Fibroblast of skin of right quadriceps (primary cell): ENCODE results near the gene ARL6IP6.
"Not testable (repeated sequence)": the region's sequence is repeated elsewhere in the genome, so short reads cannot be mapped to it uniquely, and the experiment has no call there.

Experiments used
- DNase-seq: peaks from one replicate; pipeline ENCODE4 v3.0.0-alpha.2; 2013

ARL6IP6 gene

DNA sequence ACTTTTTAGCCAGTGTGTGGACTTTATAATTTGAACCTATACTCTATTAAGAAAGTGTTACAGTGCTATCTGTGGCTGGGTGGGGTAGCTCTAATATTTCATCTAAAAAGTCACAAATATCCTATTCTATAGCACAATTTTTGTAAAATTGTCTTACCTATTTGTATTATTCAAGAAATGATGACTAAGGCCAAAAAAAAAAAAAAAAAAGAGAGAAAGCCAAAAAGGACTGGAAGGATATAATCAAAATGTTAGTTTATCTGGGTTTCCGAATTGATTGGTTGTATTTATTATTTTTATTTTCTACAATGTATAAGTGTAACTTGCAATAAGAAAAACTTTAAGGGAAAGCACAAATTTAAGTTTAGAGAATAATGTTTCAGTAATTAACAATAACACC lies 5.5 kb downstream of the ARL6IP6 start:
- DNase-seq = no peak

DNA sequence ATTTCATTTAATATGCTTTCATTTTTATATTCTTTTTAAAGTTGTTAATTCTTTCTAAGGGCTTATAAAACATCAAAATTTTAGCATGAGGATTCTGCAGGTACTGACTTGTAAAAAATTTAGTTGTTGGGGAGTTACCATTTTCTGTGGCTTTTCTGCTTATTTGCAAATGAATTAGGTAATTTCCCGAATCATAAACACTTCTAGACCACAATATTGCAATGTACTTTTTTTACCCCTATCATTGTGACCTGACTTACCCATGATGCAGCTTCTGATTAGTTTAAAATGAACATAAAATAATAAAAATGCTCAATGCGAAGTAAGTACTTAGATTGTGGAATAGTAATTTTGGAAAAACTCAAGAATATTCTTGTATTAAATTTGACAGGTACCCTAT lies 11.4 kb downstream of the ARL6IP6 start:
- DNase-seq = no peak

DNA sequence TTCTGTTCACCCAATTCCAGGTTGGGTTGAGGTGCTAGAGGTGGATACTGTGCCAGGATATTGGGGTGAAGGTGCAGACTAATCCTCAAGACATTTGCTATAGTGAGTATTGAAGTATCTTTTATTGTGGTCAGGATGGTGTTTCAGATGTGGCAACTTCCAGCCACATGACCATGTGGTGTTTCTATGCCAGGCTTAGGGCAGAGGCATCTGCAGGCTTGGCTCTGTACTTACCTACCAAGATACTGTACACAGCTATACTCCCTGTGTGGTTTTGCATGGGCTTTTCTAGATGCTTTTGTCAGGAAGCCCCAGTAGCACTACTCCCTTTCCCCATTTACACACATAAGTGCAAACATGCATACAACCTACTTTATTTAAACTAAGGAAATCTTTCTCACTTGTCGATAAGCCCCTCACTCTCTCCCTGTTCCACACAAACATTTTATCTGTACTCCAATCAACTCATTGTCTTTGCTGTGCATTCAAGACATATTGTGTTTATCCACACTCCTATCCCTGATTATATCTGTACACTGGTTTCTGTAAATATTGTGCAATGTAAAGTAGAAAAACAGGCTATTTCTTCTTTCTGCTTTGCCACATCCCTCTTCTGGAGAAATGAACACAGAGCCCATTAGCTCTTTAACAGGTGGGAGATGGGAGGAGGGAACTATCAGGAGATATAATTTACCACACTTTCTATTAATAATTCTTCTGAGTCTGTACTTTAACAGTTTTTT lies 12.3 kb downstream of the ARL6IP6 start:
- no peak for DNase-seq

DNA sequence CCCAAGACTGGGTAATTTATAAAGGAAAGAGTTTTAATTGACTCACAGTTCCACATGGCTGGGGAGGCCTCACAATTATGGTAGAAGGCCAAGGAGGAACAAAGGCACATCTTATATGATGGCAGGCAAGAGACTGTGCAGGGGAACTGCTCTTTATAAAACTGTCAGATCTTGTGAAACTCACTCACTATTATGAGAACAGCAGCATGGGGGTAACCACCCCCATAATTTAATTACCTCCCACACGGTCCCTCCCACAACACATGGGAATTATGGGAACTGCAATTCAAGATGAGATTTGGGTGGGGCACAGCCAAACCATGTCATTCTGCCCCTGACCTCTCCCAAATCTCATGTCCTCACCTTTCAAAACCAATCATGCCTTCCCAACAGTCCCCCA lies 19.1 kb downstream of the ARL6IP6 start:
- not testable (repeated sequence) for DNase-seq

DNA sequence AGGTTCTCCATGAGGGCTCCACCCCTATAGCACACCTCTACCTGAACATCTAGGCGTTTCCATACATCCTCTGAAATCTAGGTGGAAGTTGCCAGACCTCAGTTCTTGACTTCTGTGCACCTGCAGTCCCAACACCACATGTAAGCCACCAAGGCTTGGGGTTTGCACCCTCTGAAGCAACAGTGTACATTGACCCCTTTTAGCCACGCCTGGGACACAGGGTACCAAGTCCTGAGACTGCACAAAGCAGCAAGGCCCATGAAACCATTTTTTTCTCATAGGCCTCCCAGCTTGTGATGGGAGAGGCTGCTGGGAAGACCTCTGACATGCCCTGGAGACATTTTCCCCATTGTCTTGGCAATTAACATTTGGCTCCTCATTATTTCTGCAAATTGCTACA lies 20.0 kb downstream of the ARL6IP6 start:
- DNase-seq = no peak

DNA sequence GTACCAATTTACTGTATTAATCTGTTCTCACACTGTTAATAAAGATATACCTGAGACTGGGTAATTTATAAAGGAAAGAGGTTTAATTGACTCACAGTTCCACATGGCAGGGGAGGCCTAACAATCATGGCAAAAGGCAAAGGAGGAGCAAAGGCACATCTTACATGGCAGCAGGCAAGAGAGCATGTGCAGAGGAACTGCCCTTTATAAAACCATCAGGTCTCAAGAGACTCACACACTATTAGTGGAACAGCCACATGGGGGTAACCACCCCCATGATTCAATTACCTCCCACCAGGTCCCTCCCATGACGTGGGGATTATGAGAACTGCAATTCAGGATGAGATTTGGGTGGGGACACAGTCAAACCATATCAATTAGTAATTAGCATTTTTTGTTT lies 21.3 kb downstream of the ARL6IP6 start:
- DNase-seq = not testable (repeated sequence)

DNA sequence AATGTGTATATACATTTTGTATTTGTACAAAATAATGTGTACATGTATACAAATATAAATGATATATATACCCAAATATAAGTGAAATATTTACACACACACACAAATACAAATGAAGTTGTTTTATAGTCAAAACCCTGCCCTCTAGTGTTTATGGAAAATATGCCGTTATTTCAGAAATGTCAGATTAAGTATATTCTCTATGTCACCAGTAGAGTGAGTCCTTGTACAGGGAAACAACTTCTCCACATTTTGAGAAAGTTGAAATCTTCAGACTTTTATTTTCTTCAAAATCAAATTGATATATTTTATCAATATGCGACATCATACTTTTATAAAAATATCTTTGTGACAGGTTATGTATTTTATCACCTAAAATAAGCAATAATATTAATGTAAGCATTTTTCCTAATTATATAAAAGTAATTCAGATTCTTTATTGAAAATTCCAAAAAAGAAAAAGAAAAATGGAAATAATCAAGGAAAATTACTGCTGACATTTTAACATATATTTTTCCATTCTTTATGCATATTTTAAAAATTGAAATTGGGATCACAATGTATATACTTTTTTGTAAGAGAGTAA lies 22.4 kb downstream of the ARL6IP6 start:
- peak; percentile 57 for DNase-seq

DNA sequence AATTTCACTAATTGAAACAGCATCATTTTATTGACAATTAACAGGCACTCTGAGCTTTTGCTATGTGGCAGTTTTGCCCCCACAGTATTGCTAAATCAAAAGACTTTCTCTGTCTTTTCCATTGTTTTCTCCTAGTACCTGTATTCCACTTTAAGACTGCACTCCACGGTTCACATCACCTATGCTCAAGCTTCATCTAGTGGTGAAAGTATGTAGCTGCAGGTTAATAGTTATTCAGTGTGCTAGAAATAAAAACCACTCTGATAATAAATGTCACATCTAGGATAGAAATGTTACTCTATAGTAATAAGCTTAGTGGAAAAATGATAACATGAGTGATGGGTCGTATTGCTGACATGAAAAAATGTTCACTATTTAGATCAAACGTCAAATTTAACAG lies 24.6 kb downstream of the ARL6IP6 start:
- no peak for DNase-seq

DNA sequence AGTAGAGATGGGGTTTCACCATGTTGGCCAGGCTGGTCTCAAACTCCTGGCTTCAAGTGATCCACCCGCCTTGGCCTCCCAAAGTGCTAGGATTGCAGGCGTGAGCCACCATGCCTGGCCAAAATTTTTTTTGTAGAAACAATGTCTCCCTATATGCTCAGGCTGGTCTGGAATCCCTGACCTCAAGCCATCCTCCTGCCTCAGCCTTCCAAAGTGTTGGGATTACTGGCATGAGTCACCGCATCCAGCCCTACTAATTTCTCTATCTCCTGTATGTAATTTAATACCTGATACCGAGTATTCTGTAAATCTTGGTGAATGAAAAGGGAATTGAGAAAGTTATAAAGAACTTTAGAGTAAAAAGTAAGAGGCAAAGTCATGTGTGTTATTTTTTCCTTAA lies 29.3 kb downstream of the ARL6IP6 start:
- peak; percentile 42 for DNase-seq

DNA sequence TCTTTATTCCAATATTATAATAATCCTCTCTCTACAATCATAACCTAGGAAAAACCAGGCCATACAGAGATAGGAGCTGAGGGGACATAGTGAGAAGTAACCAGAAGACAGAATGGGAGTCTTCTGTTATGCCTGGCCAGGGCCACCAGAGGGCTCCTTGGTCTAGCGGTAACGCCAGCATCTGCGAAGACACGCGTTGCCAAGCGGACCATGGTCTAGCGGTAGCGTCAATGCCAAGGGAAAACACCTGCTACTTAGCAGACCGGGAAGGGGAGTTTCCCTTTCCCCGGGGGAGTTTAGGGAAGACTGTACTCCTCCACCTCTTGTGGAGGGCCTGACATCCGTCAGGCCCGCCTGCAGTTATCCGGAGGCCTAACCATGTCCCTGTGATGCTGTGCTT lies 36.6 kb downstream of the ARL6IP6 start:
- DNase-seq = peak; percentile 5

DNA sequence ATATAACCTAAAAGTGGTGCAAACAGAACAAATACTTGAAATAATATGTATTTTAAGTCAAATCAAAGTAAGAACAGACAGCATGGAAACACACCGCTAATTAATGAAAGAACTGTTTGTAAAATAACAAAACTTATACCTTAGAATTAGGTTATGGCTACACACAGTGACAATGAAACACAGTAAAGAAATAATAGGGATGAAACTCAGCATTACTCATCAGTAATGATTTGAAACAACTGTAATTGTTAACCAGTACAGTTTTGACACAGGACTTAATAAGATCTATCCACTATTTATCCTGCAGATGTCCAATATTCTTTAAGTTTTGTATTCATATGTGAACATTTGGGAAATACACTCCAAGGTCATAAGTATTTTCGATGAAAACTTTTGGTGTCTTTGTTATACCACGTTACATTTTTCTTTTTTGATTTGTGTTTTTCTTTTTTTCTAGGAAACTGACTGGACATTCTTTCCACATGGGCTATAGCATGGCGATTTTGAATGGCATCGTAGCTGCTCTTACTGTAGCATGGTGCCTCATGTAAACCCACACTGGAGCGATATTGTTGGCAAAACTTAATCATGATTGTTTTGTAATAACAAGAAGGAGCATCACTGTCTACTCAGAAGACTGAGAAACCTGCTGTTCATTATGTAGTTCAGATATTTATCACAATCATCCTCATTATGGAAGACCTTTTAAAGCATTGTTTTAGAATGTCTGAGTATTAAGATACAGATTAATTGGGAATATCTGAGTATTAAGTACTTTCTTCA lies 41.1 kb downstream of the ARL6IP6 start:
- DNase-seq = no peak

DNA sequence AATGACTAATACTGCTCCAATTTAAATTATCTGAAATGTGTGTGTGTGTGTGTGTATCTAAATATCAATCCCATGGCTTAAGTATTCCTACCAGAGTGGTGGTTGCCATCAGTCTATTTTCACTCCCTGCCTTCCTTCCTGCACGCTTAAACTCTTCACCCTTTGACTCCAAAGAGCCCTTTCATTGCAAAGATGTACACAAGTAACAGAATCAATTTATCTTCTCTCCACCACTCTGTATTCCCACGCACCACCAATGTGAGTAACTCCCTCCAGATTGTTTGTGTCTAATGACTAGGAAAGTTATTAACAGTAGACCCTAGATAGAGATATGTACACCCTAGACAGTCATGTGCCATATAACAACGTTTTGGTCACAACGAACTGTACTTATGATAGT lies 42.8 kb downstream of the ARL6IP6 start:
- DNase-seq = no peak

DNA sequence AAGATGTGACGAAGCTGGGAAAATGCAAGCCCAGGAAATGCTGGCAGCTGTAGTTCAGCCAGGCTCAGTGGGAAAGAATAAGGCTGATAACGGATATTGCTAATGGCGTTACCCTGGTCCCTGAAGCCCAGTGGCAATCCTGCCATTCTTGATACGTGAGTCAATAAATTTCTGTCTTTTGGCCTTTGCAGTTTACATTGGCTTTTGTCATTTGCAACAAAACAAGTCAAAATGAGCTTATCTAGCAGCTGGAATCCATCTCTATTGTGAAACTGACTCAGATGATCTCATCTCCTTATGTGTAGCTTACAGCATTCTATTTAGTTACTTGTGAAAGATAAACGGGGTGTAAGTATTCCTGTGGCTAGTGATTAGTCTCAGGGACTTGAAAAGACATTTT lies 43.8 kb downstream of the ARL6IP6 start:
- peak; percentile 56 for DNase-seq

DNA sequence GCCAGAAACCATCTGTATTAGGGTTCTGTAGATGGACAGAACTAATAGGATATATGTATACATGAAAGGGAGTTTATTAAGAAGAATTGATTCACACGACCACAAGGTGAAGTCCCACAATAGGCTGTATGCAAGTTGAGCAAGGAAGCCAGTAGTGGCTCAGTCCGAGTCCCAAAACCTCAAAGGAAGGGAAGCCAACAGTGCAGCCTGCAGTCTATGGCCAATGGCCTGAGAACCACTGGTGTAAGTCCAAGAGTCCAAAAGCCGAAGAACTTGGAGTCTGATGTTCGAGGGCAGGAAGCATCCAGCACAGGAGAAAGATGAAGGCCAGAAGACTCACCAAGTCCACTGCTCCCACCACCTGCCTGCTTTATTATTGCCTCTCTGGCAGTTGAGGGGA lies 44.8 kb downstream of the ARL6IP6 start:
- DNase-seq = not testable (repeated sequence)

DNA sequence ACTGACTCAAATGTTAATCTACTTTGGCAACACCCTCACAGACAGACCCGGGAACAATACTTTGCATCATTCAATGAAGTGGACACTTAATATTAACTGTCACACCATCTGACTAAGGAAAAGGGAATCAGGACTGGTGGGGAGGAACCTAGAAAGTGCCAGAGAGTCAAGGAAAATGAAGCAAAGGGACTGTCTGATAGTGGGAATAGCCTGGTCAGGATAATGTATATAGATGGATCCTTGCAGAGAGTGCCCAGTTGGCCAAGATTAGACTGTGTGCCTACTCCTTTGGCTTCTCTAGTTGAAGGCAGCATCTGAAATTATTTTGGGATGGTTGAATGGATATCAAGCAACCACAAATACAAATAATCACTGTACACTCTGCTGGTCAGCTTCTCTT lies 45.2 kb downstream of the ARL6IP6 start:
- no peak for DNase-seq

DNA sequence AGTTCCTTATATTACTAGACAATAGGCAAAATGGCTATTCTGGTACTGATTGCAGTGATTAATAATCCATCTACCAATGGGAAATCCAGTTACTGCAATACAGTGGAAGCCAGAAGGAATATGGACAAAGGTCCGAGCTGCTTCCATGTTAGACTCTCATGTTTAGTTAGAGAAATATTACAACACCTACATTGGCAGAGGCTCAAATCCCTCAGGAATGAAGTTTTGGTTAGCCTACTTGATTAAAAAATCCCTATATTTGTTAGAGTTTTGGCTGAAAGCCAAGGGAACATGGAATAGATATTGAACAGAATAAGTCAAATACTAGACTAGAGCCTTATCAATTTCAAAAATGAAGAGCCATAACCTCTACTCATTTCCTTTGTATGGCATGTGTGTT lies 48.5 kb downstream of the ARL6IP6 start:
- peak; percentile 62 for DNase-seq

DNA sequence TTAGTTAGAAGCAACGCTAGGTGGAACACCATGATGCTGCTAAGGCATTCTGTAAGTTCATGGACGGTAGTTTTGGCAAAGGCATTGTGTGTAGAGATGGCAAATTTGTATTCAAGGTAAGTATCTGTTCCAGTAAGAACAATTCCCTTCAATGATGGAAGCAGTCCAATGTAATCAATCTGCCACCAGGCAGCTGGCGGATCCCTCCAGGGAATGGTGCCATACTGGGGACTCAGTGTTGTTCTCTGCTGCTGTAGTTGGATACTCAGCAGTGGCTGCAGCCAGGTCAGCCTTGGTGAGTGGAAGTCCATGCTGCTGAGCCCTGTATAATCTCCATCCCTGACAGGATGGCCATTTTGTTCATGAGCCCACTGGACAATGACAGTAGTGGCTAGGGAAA lies 62.8 kb downstream of the ARL6IP6 start:
- DNase-seq = no peak

DNA sequence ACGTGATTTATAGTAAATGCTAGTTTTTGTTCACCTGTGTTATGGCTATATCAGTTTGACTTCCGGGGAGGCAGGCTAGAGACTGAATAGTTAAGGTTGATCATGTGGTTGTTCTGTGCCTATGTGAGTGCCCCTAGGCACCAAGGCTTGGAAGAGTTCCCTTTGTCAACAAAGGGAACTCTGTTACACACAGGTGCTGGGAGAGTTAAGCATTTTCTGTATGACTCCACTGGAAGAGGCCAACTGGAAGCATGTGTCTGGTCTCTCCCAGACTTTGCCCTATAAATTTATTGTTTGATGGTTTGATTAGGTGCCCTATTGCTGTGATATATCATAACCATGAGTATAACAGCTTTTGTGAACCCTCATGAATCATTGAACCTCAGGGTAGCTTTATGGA lies 63.8 kb downstream of the ARL6IP6 start:
- DNase-seq = no peak

DNA sequence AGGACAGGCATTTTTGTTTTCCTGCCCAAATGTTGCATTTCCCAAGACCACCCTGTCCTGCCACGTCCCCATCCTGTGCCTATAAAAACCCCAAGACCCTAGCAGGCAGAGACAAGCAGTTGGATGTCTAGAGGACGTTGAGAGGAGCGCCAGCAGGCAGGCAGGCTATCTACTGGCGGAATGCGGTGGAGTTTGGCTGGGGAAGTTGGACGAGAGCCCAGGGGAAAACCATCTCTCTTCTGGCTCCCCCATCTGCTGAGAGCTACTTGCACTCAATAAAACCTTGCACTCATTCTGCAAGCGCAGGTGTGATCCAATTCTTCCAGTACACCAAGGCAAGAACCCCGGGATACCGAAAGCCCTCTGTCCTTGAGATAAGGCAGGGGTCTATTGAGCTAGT lies 72.5 kb downstream of the ARL6IP6 start:
- DNase-seq = no peak

DNA sequence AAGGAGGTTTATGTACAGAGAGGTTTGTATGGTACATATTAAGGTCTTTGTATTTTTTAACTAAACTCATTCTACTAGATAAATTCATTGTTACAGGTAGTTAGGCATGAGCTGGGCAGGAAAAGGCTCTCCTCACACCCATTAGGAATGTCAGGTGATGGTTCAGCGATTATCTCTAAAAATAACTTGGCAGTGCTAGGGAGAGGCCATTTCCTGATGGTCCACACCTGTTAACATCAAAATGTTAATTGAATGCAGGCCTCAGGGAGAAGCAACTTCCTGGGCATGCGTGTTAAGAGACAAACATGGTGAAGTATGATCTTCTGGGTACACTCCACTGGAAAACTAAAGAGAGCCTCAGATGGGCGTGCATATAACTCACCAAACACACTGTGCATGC lies 73.6 kb downstream of the ARL6IP6 start:
- DNase-seq = no peak

DNA sequence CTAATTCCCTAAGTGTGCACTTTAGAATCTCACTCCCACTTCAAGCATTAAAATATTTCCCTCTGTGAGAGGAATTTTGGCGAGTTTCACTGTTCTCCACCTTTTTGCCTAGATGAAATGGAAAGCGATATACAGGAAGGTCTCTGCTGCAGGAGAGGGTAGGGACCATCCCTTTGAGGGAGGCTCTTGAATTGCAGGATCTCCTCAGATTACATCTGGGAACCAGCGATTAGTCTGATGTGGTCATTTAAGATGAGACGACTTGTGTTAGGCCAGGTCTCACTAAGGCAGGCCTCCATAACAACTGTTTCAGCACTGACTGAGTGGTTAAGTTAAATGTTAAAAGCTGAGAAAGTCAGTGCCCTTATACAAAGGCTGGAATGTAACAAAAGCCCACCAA lies 74.6 kb downstream of the ARL6IP6 start:
- no peak for DNase-seq

DNA sequence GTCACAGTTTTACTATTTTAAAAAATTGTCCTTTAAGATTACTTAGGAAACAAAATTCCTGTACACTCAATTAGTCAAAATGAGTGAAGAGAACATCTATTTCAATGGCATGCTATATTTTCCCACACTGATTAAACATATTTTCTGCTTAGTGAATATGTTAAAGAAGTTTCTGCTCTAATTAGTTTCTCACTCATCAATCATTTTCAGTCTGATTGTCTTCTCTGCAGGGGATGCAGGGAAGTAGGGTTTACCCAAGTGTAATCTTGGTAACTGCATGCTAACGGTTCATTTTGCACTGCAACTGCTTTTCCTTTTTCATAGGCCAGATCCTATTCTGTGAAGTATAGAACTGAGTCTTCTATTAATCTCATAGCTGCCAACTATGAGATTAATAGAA lies 78.5 kb downstream of the ARL6IP6 start:
- DNase-seq = no peak

DNA sequence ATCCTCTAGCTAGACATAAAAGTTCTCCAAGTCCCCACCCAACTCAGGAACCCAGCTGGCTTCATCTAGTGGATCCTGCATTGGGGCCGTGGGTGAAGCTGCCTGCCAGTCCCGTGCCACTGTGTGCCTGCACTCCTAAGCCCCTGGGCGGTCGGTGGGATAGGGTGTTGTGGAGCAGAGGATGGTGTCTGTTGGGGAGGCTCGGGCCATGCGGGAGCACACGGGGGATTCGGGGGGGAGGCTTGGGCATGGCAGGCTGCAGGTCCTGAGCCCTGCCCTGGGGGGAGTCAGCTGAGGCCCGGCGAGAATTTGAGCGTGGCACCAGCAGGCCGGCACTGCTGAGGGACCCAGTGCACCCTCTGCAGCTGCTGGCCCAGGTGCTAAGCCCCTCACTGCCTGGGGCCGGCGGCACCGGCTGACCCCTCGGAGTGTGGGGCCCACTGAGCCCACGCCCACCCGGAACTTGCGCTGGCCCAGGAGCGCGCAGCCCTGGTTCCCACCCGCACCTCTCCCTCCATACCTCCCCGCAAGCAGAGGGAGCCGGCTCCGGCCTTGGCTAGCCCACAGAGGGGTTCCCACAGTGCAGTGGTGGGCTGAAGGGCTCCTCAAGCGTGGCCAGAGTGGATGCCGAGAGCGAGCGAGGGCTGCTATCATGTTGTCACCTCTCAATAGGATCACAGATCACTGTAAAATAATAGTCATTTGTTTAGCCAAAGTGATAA lies 86.4 kb downstream of the ARL6IP6 start:
- DNase-seq = no peak

DNA sequence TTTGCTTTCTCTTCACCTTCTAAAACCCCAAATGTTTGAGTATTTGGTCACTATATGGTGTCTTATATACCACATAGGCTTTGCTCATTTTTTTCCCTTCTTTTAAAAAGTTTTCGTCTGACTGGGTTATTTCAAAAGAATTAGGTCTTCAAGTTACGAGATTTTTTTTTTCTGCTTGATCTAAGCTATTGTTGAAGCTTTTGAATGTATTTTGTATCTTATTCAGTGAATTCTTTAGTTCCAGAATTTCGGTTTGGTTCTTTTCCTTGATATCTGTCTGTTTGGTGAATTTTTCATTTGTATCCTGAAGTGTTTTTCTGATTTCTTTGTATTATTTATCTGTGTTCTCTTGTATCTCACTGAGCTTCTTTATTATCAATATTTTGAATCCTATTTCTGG lies 93.5 kb downstream of the ARL6IP6 start:
- no peak for DNase-seq
